GF-D8 (cell line): ENCODE data around the gene SLC39A11.
"Not testable (repeated sequence)": the region's sequence is repeated elsewhere in the genome, so short reads cannot be mapped to it uniquely, and the experiment has no call there.

Source experiments
- DNase-seq: peaks from one replicate; lab custom pipeline; 2025; lab: John Stamatoyannopoulos, UW

SLC39A11 gene

GRCh38 chr17:72786209-72786608 lies 306.3 kb downstream of the SLC39A11 start:
- DNase-seq, result no peak

GRCh38 chr17:72782985-72783701 lies 309.3 kb downstream of the SLC39A11 start:
- no peak for DNase-seq

GRCh38 chr17:72782437-72782836 lies 310.1 kb downstream of the SLC39A11 start:
- DNase-seq, result not testable (repeated sequence)

- DNase-seq, result no peak
These were observed 314.0 kb downstream of the SLC39A11 start for GRCh38 chr17:72778169-72779151.

- no peak for DNase-seq
These were observed 316.6 kb downstream of the SLC39A11 start for GRCh38 chr17:72775919-72776318.

- DNase-seq, result no peak
These were observed 317.3 kb downstream of the SLC39A11 start for GRCh38 chr17:72775237-72775636.

GRCh38 chr17:72774236-72774635 lies 318.3 kb downstream of the SLC39A11 start:
- DNase-seq, result no peak

- not testable (repeated sequence) for DNase-seq
These were observed 319.3 kb downstream of the SLC39A11 start for GRCh38 chr17:72773225-72773624.

- DNase-seq, result no peak
These were observed 320.1 kb downstream of the SLC39A11 start for GRCh38 chr17:72772331-72772821.

GRCh38 chr17:72771734-72772133 lies 320.8 kb downstream of the SLC39A11 start:
- DNase-seq, result no peak

GRCh38 chr17:72766761-72767356 lies 325.6 kb downstream of the SLC39A11 start:
- DNase-seq, result no peak

- no peak for DNase-seq
These were observed 326.9 kb downstream of the SLC39A11 start for GRCh38 chr17:72765368-72766153.

- DNase-seq, result no peak
These were observed 327.9 kb downstream of the SLC39A11 start for GRCh38 chr17:72764632-72765041.

- no peak for DNase-seq
These were observed 328.5 kb downstream of the SLC39A11 start for GRCh38 chr17:72763981-72764380.

GRCh38 chr17:72761893-72762575 lies 330.5 kb downstream of the SLC39A11 start:
- DNase-seq, result not testable (repeated sequence)

GRCh38 chr17:72761431-72761830 lies 331.1 kb downstream of the SLC39A11 start:
- no peak for DNase-seq

- no peak for DNase-seq
These were observed 332.1 kb downstream of the SLC39A11 start for GRCh38 chr17:72760368-72760767.

GRCh38 chr17:72759301-72759700 lies 333.2 kb downstream of the SLC39A11 start:
- no peak for DNase-seq

GRCh38 chr17:72756256-72756655 lies 336.2 kb downstream of the SLC39A11 start:
- DNase-seq, result no peak

GRCh38 chr17:72754513-72754912 lies 338.0 kb downstream of the SLC39A11 start:
- no peak for DNase-seq

GRCh38 chr17:72751746-72752145 lies 340.7 kb downstream of the SLC39A11 start:
- DNase-seq, result no peak
